ENCODE measurements around the gene SLC10A7.

SLC10A7 gene

GRCh38 chr4:146302822-146303221 is 218.9 kb downstream of the SLC10A7 start:
- no peak for FAIRE-seq

DNA sequence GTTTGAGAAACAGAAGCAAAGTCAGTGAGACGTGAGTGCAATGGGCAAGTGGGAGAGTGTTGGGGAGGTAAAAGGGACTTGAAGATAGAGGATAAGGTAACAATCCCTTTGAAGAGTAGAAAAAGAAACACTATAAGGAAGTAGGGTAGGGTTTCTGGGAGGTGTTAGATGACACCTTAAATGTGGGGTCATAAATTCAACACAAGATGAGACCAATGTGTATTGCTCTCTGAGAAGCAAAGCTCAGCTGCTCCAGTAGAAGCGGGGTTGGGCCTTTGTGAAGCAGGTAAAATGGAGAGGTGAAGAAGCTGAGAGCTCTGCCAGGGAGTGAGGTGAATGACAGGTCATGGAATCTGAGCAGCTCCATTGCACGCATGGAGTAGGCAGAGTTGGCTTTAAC is 222.1 kb downstream of the SLC10A7 start:
- no peak for FAIRE-seq

DNA sequence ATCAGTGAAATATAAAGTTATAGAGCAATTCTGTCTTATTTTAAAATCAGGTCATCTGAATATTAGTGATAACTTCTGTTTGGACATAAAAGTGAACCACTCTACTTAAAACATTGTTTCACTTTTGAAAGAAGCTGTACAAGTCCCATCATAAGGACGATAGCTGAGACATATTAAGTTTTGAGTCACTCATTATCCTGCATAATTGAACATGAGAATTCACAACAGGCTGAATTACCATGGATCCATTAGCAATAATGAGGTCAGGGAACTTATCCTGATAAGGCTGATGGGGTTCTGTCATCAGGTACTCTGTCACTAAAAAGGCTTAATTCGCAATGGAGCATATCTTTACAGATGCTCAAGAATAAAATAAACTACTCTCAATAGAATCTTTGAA is 227.0 kb downstream of the SLC10A7 start:
- FAIRE-seq, result no peak

DNA sequence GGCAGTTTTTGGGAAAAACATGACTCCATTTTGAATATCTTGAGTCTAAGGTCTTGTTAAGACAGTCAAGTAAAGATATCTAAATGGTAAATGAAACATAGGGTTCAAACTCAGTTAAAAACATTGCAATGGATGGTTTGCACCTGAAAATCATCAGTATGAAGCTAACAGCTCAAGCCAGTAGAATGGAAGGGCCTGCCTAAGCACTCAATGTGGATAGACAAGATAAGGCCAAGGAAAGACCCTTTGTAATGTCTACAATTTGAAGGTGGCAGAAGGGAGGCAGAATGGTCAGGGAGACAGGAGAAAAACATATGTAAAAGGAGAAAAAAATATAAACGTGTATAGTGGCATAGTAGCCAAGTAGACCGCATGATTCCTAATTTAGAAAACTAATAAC is 229.2 kb downstream of the SLC10A7 start:
- FAIRE-seq, result no peak

DNA sequence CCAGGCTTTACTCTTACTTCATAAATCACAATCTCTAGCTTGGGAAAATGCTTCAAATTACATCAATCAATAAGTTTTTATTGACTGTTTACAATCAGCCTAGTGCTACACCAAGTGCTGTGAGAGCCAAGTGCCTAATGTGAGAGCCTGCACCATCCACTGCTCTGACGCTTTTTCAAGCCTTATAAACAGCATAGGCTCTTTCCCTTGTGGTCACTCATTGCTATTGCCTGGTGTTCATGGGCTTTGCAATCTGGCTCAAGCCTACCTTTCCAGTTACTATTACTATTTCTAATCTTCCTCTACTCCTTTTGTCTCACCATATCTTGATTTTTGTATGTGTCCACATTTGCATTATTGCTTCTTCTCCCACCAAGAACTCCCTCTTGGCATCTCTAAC is 230.4 kb downstream of the SLC10A7 start:
- no peak for FAIRE-seq

- no peak for FAIRE-seq
These were observed 233.5 kb downstream of the SLC10A7 start for GRCh38 chr4:146288193-146288592.

GRCh38 chr4:146285037-146285436 is 236.7 kb downstream of the SLC10A7 start:
- FAIRE-seq, result no peak

GRCh38 chr4:146283758-146284651 is 237.7 kb downstream of the SLC10A7 start:
- no peak for FAIRE-seq

DNA sequence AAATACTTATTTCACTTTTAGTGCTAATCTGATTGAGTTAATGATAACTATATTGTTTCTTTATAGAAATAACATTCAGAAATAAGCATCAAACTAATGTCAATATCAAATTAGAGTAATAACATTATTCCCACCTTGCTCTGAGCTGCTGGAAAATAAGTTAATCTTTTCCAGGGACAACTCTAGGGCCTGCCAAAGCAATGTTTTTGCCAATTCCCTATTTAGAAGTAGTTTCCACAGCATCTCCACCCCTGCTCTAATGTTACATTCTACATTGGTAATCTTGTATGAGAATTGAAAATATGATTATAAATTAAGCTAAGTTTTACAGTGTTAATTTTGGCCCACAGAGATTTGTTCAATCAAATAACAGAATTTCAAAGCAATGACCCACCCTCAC is 239.1 kb downstream of the SLC10A7 start:
- FAIRE-seq, result no peak

DNA sequence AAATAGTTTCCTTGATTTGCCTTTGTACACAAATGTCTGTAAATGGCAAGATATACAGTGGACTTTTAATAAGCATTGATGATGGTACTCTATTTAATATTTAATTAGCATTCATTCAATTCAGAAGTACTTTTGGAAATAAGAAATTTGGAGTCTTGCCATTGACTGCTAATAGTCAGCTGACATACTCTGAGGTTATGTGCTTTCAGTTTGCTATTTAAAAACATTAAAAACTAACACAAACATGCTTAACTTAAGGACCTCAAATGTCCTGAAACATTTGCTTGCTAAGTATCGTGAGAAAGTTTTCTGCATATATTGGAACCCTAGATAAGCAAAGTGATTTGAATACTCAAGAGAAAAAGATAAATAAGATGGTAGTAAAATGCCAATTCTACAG is 242.8 kb downstream of the SLC10A7 start:
- no peak for FAIRE-seq

- FAIRE-seq, result no peak
These were observed 246.4 kb downstream of the SLC10A7 start for GRCh38 chr4:146275370-146275769.

GRCh38 chr4:146274774-146275173 is 247.0 kb downstream of the SLC10A7 start:
- no peak for FAIRE-seq

DNA sequence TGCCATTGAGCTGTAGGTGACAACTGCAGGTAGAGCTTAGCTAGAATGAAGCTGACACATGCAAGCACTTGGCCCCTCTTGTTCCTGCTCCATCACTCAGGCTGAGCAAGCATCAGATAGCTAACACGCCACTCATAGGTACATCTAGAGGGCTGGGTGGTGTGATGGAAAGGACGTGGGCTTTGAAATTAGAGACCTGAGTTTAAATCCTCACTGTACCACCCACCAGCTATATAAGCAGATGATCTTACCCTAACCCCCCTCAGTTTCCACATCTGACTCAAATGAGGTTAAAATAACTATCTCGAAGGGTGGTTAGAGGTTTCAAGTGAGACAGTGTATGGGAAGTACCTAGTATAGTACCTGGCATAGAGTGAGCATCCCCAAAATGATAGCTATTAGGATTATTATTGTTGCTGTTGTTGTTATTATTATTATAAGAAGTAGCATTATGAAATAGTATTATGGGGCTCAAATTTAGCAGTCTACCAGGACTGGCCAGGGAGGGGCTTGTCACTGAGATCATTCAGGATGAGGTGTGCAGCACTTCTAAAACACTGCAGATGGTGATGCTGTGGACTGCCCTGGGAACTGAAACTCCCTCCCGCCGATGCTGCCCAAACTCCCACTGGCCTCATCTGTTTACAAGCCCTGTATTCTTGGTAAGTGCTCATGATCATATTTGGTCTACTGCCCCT is 248.4 kb downstream of the SLC10A7 start:
- FAIRE-seq, result no peak

DNA sequence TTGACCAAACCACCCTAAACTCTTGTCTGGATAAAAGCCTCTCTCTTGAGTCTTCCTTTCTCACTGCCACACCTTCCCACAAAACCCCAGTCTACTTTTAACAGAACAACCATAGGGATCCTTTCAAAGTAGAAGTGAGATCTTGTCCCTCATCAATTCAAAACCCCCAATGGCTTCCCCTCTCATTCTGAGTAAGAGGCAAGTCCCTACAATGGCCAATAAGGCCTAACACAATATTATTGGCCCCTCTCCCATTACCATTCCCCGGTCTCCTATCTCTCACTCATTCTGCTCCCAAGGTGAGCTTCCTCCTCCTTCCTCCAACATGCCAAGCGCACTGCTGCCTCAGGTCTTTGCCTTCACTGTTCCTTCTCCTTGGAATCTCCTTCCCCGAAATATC is 250.3 kb downstream of the SLC10A7 start:
- FAIRE-seq, result no peak

DNA sequence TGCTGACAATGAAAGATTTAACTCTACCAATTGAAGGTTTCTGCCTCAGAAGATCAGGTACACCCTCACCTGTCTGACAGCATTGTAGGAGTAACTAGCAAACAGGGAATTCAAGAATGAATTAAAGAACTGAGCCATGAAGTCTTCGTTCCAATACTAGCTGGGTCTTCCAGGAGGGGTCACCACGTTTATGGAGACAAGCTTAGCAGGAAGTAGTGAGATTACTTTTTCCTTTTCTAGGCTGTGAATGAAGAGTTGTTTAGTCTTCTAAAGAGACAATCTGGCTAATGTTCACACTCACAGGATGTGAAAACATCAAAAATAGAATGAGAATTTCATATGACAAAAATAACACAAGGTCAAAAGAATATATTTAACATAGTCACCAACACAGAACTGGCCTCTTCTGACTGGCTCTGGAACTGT is 252.5 kb downstream of the SLC10A7 start:
- no peak for FAIRE-seq

DNA sequence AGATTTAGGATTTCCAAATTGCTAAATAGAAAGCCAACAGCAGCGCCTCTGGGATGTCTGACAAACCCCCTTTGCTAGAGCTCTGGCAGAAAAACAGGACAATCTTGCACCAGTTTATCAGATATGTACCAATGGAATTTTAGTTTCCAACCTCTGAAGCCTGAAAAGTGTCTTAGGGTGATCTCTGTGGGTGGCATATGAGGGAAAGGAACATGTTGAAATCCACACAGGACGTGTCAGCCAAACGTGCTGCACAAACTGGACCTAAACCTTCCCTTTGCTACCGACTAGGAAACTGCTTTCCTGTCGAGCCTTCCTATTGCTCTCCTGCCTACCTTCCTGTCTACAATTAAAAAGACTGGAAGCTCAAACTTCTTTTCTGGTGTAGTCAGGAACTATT is 253.9 kb downstream of the SLC10A7 start:
- no peak for FAIRE-seq

DNA sequence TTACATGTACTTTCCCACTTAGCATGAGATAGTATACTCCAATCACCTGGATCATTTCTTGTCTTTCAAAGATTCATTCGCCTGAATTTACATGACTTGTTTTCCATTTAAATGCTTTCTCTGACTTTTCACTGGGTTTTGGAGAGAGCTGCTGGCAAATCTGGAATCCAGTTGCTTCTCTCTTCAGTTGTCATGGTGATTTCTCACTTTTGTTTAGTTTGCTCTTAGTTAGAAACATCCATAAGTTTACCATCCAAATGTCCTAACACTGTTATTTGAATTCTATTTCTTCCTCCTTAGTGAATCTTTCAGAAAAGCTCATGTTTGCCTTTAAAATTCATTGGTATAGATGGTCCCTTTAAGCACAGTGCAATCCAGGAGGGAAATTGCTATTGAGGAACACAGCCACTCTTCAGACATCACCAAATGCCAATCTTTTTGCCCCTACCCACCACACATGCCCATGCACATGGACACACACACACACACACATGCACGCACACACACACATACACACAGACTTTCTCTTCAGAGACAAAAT is 255.7 kb downstream of the SLC10A7 start:
- no peak for FAIRE-seq

GRCh38 chr4:146263793-146264192 is 257.9 kb downstream of the SLC10A7 start:
- no peak for FAIRE-seq

- no peak for FAIRE-seq
These were observed 260.7 kb downstream of the SLC10A7 start for GRCh38 chr4:146261041-146261440.

DNA sequence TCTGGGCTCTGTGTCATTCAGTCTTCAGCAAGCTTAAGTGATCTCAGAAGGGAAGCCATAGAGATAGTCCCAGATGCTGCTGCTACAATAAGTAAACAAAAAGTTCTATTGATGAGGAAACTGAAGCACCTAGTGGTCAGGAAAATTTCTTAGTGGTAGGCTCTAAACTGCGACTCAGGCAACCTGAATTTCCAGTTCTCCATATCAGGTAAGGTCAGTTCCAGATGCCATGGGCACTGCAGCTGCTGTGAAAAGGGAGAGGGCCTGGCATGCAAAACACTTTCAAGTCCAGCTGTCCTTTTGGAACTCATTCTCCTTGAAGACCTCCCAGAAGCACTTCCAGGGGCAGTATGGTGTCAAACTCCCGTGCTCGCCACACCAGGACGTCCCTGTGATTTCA is 261.2 kb downstream of the SLC10A7 start:
- no peak for FAIRE-seq

DNA sequence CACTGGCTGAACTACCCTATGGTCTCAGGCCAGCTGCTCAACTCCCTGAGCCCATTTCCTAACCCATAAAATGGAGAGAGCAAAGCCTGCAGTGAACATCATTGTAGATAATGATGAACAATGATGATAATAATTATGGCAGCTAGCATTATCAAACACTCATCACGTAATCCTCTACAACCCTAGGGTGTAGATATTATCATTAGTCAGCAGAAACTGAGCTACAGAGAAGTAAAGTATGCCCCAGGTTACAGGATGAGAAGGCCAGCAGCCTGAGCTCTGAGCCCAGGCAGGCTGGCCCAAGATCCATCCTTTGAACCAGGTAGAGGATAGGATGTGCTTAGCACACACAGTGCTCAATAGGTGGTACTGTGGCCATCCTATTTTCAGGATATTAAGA is 264.2 kb downstream of the SLC10A7 start:
- FAIRE-seq, result no peak

DNA sequence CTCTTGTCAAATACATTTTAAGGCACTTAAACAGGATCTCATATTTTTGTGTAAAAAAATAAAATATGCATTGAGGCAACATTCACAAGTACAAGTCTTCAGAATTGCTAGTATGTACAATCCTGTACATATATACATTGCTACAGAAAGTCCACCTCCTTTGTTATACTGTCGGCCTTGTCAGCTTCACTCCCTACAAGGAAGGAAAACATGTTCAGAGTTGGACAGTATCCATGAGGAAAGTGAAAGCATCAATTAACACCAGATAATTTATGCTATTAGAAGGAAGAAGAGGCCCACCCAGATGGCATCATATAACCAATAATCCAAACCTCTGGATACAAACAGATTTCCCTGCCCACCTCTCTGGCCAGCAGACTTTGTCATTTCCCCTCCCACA is 265.4 kb downstream of the SLC10A7 start:
- no peak for FAIRE-seq

DNA sequence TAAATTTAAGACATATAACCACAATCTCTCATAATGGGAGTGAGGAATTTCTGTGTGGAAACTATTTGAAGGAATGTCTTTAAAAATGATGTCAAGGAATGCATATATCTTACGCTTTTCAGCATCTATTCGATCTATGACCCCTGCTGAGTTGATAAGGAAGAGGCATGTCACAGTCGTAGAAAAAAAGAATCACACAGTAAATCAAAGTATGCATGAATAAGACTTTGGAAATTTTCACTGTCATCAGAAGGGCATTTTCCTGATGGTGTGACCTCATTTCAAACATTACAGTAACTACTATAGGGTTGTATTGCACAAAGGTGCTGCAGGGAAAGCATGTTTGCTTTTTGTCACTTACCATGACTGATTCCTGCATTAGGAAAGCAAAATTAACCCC is 265.9 kb downstream of the SLC10A7 start:
- FAIRE-seq, result no peak

DNA sequence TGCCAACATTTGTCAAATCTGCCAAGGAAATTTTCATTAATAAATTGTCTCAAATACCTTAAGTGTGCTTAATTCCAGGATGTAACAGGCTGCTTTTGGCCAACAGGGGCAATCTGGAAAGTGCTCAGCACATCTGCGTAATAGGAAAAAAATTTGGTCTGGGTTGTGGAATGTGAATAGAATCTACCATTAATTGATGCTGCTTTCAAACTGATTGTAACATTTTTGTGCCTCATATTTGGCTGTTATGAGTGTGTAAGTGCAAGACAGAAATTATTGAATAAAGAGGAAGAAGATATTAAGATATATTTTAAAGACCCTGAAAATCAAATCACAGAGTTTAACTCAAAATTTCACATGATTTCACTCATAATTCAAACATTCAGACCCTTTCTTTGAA is 266.3 kb downstream of the SLC10A7 start:
- no peak for FAIRE-seq

All from colon (tissue), 2 donors.